ENCODE results near the gene HRH1.

- TF ChIP-seq POLR2A (IDR thresholded peaks at IDR 0.05; ENCODE audit: low read length) (no peak), GATA1 (IDR thresholded peaks at IDR 0.05; ENCODE audit: low read depth, low read length) (no peak)
These were observed 15.9 kb upstream of the HRH1 start for GRCh38 chr3:11138371-11138770.

All from erythroblast (primary cell).